D721Med (cell line): ENCODE results near the gene CAT.

Source experiments
- DNase-seq: peaks from one replicate; pipeline ENCODE4 v3.0.0; 2011; ENCODE audit warnings: low spot score; ENCODE audit not compliant: insufficient read length
- FAIRE-seq: peaks from 2 replicates; lab custom pipeline; 2011; peaks lifted over from hg19 to GRCh38; lab: Jason Lieb, UNC
- CTCF ChIP-seq: IDR thresholded peaks from 2 replicates; pipeline ENCODE4 v1.5.1; 2012; ENCODE audit warnings: mild to moderate bottlenecking, control low read depth; ENCODE audit not compliant: insufficient read depth; ENCODE audit errors: missing control alignments

CAT gene

GRCh38 chr11:34493926-34494595 is 55.3 kb downstream of the CAT start:
- no peak for TF ChIP-seq CTCF
- DNase-seq (no peak), FAIRE-seq (no peak)

- DNase-seq (no peak), FAIRE-seq (no peak)
- TF ChIP-seq CTCF: no peak
These were observed 56.5 kb downstream of the CAT start for GRCh38 chr11:34495239-34495723.

- no peak for FAIRE-seq
- no peak for TF ChIP-seq CTCF
- no peak for DNase-seq
These were observed 57.1 kb downstream of the CAT start for GRCh38 chr11:34495724-34496377.

- no peak for TF ChIP-seq CTCF
- no peak for DNase-seq
- no peak for FAIRE-seq
These were observed 61.2 kb downstream of the CAT start for GRCh38 chr11:34499719-34500500.

- TF ChIP-seq CTCF: no peak
- no peak for FAIRE-seq
- DNase-seq: no peak
These were observed 62.8 kb downstream of the CAT start for GRCh38 chr11:34501500-34501899.

- no peak for DNase-seq
- no peak for TF ChIP-seq CTCF
- FAIRE-seq: no peak
These were observed 63.2 kb downstream of the CAT start for GRCh38 chr11:34501949-34502348.

GRCh38 chr11:34502949-34503348 is 64.2 kb downstream of the CAT start:
- DNase-seq: no peak
- no peak for TF ChIP-seq CTCF
- no peak for FAIRE-seq
